Chondrocyte (in vitro differentiated cells): ENCODE measurements around the gene SLC43A3. TPM values are rescaled to one million over a fixed set of nuclear protein-coding genes. Genes with fewer than 3 reads are reported as not detected.

Experiments used
- DNase-seq: peaks from one replicate; pipeline ENCODE4 v3.0.0; 2021; ENCODE audit warnings: mixed read lengths, low spot score
- H3K27ac Mint-ChIP-seq: one replicate; pipeline ENCODE4 v1.8.0; 2021; ENCODE audit warnings: mild to moderate bottlenecking, moderate library complexity, mixed read lengths; ENCODE audit not compliant: unreplicated experiment
- H3K27me3 Mint-ChIP-seq: 2 replicates; pipeline ENCODE4 v1.8.0; 2021; ENCODE audit warnings: low read depth, mixed read lengths
- H3K36me3 Mint-ChIP-seq: 2 replicates; pipeline ENCODE4 v1.8.0; 2021; ENCODE audit warnings: low read depth, mixed read lengths
- H3K4me1 Mint-ChIP-seq: 2 replicates; pipeline ENCODE4 v1.8.0; 2021; ENCODE audit warnings: low read depth, mild to moderate bottlenecking, mixed read lengths
- H3K4me3 Mint-ChIP-seq: one replicate; pipeline ENCODE4 v1.8.0; 2021; ENCODE audit warnings: mild to moderate bottlenecking, moderate library complexity, mixed read lengths; ENCODE audit not compliant: unreplicated experiment
- H3K9me3 Mint-ChIP-seq: 2 replicates; pipeline ENCODE4 v1.8.0; 2021; ENCODE audit warnings: low read depth, mixed read lengths
- total RNA-seq: library from RNA; stranded (reverse); gene quantifications from 3 replicates; pipeline ENCODE4 v1.2.1, GENCODE V29; 2021
- TF ChIP-seq, protein P1 (sequence below): fragments of 200-600 bp; sonication (generic); IDR thresholded peaks from 2 replicates; pipeline ENCODE4 v1.5.0; 2021; ENCODE audit warnings: antibody characterized with exemption, mild to moderate bottlenecking, moderate library complexity

SLC43A3 gene
- total RNA-seq, 1 donor from 2014 or later: 12.4 TPM

DNA sequence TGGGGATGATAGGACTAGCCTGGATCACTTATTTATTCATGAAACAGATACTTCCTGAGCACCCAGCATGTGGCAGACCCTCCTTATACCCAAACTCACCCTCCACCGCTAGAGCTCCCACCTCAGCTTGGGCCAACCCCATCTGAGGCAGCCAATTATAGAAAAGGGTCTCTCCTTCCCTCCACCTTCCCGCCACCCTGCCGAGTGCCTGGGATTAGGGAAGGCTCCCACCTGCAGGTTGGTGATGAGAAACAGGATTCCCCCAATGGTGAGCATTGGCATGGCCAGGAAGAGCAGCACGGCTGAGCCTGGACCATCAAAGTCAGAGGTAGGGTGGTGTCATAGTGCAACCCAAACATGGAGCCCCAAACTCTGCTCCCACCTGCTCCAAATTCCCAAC is 5.9 kb downstream of the SLC43A3 start:
- no peaks in the 10 kb centered on the region for H3K9me3 Mint-ChIP-seq
- H3K27me3 Mint-ChIP-seq: no peaks in the 10 kb centered on the region
- TF ChIP-seq, protein P1, sequence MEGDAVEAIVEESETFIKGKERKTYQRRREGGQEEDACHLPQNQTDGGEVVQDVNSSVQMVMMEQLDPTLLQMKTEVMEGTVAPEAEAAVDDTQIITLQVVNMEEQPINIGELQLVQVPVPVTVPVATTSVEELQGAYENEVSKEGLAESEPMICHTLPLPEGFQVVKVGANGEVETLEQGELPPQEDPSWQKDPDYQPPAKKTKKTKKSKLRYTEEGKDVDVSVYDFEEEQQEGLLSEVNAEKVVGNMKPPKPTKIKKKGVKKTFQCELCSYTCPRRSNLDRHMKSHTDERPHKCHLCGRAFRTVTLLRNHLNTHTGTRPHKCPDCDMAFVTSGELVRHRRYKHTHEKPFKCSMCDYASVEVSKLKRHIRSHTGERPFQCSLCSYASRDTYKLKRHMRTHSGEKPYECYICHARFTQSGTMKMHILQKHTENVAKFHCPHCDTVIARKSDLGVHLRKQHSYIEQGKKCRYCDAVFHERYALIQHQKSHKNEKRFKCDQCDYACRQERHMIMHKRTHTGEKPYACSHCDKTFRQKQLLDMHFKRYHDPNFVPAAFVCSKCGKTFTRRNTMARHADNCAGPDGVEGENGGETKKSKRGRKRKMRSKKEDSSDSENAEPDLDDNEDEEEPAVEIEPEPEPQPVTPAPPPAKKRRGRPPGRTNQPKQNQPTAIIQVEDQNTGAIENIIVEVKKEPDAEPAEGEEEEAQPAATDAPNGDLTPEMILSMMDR: no peak
- peaks cover 18% of the 10 kb centered on the region for H3K4me1 Mint-ChIP-seq
- DNase-seq: no peak
- H3K27ac Mint-ChIP-seq: no peak overlapping the region
- peaks cover 10% of the 10 kb centered on the region for H3K36me3 Mint-ChIP-seq
- no peak overlapping the region for H3K4me3 Mint-ChIP-seq

DNA sequence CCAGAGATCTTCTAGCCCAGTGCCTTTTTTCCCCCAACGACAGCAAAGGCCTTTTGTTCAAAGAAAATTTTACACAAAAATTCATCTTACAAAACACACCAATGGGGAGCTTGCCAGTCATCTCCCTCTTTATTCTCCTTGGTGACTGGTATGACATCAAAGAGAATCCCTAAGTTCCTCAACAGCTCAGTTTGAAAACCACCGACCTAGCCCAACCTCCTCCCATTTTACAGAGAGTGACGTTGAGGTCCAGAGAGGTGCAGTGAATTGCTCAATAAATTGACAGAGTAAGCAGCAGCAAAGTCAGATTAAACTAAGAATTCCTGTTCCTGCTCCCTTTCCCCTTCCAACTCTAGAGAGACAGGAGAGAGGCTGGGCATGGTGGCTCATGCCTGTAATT is 7.8 kb downstream of the SLC43A3 start:
- Mint-ChIP-seq H3K36me3 (peaks cover 20% of the 10 kb centered on the region), H3K4me1 (no peaks in the 10 kb centered on the region), H3K9me3 (no peaks in the 10 kb centered on the region), H3K27ac (no peak overlapping the region), H3K27me3 (no peaks in the 10 kb centered on the region), H3K4me3 (no peak overlapping the region)
- TF ChIP-seq, protein P1: no peak
- no peak for DNase-seq

DNA sequence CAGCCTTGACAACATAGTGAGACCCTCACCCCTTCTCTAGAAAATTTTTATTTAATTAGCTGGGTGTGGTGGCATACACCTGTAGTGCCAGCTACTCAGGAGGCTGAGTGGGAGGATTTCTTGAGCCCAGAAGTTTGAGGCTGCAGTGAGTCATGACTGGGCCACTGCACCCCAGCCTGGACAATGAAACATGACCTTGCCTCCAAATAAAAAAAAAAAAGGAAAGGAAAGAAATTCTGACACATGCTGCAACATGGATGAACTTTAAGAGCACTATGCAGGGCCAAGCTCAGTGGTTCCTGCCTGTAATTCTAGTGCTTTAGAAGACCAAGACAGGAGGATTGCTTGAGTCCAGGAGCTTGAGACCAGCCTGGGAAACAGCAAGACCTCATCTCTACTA is 8.8 kb downstream of the SLC43A3 start:
- no peak for DNase-seq
- Mint-ChIP-seq H3K36me3 (peaks cover 27% of the 10 kb centered on the region), H3K27ac (no peak overlapping the region), H3K9me3 (no peaks in the 10 kb centered on the region), H3K27me3 (no peaks in the 10 kb centered on the region), H3K4me1 (no peaks in the 10 kb centered on the region), H3K4me3 (no peak overlapping the region)
- TF ChIP-seq, protein P1: no peak

DNA sequence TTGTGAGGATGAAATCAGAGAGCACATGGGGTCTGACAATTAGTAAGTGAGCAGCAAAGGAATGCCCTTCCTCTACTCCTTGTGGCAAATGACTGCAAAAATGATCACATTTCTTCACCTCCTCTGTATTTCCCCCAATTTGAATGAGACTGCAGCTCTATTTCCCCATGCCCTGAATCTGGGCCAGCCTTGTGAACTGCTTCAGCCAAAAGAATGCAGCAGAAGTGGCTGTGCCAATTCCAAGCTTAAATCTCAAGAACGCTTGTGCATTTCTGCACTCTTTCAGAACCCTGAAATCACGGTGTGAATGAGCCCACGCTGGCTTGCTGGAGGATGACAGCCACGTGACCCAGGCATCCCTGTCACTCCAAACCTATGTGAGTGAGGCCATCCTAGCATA is 9.9 kb downstream of the SLC43A3 start:
- Mint-ChIP-seq H3K4me1 (no peaks in the 10 kb centered on the region), H3K4me3 (no peak overlapping the region), H3K36me3 (peaks cover 28% of the 10 kb centered on the region), H3K27ac (no peak overlapping the region), H3K27me3 (no peaks in the 10 kb centered on the region), H3K9me3 (no peaks in the 10 kb centered on the region)
- DNase-seq: no peak
- TF ChIP-seq, protein P1: no peak

DNA sequence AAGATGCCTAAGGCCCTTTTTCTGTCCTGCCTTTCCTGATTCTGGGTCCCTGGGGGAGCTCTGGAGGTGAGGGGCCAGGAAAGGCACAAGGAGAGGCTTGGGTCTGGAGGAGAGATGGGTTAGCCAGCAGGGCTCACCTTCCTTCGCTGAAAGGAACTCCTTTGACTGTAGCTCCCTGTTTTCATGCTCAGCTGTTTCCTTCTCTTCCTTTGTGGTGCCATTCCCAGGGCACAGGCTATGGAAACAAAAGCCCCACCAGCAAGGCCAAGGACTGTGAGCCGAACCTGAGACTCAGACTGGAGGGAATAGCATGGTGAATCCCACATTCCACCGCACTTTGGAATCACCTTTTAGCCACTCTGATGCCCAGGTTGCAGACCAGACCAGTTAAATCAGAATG is 10.5 kb downstream of the SLC43A3 start:
- no peak overlapping the region for H3K27ac Mint-ChIP-seq
- TF ChIP-seq, protein P1: no peak
- H3K9me3 Mint-ChIP-seq: no peaks in the 10 kb centered on the region
- DNase-seq: no peak
- H3K27me3 Mint-ChIP-seq: no peaks in the 10 kb centered on the region
- peaks cover 28% of the 10 kb centered on the region for H3K36me3 Mint-ChIP-seq
- no peak overlapping the region for H3K4me3 Mint-ChIP-seq
- H3K4me1 Mint-ChIP-seq: no peaks in the 10 kb centered on the region
